PC-9 (cell line): ENCODE results near the gene ADGRA3.

Source experiments
- EZH2 ChIP-seq: fragments of 200-600 bp; sonication (generic); IDR thresholded peaks from 2 replicates; pipeline ENCODE4 v1.8.0; 2017; ENCODE audit warnings: antibody characterized with exemption, low read depth
- TF ChIP-seq, protein P1 (sequence below): fragments of 200-600 bp; sonication (generic); conservative IDR thresholded peaks from 2 replicates; pipeline ENCODE4 v1.6.1; 2017; ENCODE audit warnings: mixed run types, antibody characterized with exemption, mild to moderate bottlenecking, moderate library complexity

DNA sequence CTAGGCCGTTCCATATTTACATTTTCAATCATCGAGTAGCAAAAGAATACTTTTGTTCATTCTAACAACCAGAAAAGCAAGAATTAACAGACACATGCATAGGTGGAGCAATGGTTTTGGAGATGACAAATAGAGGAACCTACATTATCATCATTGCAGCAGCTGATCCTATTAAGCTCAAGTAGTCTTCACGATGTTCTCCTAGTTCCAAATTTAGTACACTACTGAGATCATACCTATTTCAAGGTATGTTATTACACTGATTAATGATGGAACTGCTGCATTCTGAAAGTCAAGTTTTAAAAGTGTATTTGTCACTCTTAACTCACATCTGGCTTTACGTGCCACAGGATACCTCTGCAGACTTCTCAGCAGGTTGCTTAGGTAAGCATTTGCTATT is 87.4 kb downstream of the ADGRA3 start:
- TF ChIP-seq, protein P1, sequence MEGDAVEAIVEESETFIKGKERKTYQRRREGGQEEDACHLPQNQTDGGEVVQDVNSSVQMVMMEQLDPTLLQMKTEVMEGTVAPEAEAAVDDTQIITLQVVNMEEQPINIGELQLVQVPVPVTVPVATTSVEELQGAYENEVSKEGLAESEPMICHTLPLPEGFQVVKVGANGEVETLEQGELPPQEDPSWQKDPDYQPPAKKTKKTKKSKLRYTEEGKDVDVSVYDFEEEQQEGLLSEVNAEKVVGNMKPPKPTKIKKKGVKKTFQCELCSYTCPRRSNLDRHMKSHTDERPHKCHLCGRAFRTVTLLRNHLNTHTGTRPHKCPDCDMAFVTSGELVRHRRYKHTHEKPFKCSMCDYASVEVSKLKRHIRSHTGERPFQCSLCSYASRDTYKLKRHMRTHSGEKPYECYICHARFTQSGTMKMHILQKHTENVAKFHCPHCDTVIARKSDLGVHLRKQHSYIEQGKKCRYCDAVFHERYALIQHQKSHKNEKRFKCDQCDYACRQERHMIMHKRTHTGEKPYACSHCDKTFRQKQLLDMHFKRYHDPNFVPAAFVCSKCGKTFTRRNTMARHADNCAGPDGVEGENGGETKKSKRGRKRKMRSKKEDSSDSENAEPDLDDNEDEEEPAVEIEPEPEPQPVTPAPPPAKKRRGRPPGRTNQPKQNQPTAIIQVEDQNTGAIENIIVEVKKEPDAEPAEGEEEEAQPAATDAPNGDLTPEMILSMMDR: no peak
- TF ChIP-seq EZH2: no peak
